Ishikawa (cell line): ENCODE data around the gene RPS19.

Experiments used
- CEBPB ChIP-seq: IDR thresholded peaks from 2 replicates; pipeline ENCODE4 v1.6.1; 2012
- CREB1 ChIP-seq: IDR thresholded peaks from 2 replicates; pipeline ENCODE4 v1.6.1; 2012; ENCODE audit warnings: low read depth
- EP300 ChIP-seq: IDR thresholded peaks from 2 replicates; pipeline ENCODE4 v1.6.1; 2012; ENCODE audit warnings: borderline replicate concordance
- TAF1 ChIP-seq: IDR thresholded peaks from 2 replicates; pipeline ENCODE4 v1.6.1; 2012; ENCODE audit warnings: low read depth, mild to moderate bottlenecking
- TCF12 ChIP-seq: IDR thresholded peaks from 2 replicates; pipeline ENCODE4 v1.6.1; 2012; ENCODE audit warnings: low read depth
- ZBTB7A ChIP-seq: IDR thresholded peaks from 2 replicates; pipeline ENCODE4 v1.6.1; 2012; ENCODE audit warnings: low read depth

GRCh38 chr19:41915776-41916414 lies 55.8 kb downstream of the RPS19 start:
- TF ChIP-seq TAF1 (no peak), CREB1 (no peak), ZBTB7A (no peak), CEBPB (no peak), TCF12 (no peak), EP300 (no peak)
